NCI-H226 (cell line): Measurements from ENCODE around the gene CDC42EP1.

Experiments
- DNase-seq: peaks from one replicate; pipeline ENCODE4 v3.0.0-alpha.2; 2015

CDC42EP1 gene

DNA sequence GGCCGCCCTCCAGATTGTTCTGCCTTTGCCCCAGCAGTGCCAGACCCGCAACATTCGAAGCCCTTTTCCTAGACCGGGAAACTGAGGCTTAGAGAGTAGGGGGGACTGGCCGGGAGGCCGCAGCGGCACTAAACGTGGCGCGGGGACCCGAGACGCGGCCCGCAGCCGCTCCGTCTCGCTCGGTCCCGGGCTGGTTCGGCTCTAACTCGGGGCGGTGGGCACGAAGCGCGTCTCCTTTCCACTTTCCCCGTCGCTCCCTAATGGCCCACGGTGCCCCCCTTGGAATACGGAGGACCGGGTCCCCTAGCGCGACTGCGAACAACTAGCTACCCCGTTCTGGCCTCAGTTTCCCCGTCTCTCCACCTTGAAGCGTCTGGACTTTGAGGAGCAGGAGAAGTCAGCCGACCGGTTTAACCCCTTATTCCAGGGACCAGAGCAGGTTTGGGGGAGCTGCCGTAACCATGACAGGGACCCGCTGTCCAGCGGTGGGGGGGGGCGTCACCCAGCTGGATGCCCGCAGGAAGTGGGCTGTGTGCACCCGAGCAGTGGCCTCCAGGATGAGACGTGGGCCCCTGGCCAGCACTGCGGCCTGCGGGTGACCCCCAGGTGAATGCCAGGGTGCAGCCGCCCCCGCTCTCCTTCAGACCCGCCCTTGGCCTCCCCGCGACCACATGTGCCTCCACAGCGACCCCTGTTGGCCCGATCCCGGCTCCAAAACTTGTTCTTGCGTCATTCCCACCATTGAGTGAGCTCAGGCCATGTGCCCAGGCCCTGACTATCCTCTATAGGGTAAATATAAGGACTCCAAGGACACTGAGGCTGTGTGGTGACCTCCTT is 1.1 kb downstream of the CDC42EP1 start:
- peak; percentile 67 for DNase-seq

- DNase-seq = no peak
Observed at GRCh38 chr22:37562049-37562875, 2.0 kb downstream of the CDC42EP1 start.

DNA sequence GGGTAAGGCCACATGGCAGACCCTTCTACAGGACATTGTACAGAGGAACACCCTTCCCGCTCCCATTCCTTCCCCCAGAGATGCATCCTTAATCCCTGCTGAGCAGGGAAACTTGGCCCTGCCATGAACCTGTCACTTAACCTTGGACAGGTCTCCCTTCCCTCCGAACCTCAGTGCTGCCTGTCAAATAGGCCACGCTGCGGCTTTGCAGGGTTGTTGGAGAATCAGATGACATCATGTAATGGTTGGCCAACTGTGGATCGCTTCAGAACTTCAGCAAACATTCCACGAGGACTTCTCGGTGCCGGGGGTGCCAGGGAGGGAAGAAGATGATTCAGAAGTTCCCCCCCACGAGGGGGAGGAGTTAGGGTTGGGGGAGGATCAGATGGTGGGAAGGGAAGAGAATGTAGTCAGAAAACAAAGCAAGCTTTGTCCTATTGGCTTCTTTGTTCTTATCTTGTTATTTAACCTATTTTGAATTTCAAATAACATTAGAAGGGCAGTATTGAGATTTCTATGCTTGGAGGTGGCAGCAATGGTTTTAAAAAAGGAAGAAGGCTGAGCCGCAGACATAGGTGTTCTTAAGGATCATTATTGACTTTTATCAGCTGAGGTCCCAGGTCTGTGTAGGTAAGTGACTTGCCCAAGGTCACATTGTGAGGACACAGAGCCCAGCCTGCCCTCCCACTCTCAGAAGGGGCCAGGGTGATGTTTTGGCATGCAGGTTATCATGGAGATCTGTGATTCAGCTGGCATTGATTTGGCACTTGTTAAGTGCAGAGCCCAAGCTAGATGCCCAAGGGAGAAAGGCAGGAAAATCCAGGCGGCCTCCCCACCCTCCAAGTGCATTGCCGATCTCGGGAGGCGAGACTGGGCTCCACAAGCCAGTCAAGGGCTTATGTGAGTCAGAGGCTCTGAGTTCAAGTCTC is 3.1 kb downstream of the CDC42EP1 start:
- peak; percentile 90 for DNase-seq

- peak; percentile 59 for DNase-seq
Observed at GRCh38 chr22:37564111-37564711, 3.9 kb downstream of the CDC42EP1 start.

DNA sequence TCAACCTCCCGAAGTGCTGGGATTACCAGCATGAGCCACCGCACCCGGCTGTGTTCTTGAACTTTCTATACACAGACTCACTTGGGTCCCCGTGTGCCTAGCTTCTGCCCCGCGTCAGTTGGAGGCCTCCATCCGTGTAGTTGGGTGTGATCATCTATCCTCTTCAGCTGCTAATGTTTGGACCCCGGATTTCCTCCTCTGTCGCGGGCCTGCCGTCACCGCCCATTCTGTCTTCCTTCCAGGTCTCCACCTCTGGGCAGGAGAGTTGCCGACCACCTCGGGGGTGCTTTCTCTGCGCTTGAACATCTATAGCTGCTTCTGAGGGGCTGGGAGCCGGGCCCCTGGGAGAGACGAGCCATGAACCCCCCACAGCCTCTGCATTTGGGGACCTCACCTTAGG is 5.5 kb downstream of the CDC42EP1 start:
- no peak for DNase-seq

DNA sequence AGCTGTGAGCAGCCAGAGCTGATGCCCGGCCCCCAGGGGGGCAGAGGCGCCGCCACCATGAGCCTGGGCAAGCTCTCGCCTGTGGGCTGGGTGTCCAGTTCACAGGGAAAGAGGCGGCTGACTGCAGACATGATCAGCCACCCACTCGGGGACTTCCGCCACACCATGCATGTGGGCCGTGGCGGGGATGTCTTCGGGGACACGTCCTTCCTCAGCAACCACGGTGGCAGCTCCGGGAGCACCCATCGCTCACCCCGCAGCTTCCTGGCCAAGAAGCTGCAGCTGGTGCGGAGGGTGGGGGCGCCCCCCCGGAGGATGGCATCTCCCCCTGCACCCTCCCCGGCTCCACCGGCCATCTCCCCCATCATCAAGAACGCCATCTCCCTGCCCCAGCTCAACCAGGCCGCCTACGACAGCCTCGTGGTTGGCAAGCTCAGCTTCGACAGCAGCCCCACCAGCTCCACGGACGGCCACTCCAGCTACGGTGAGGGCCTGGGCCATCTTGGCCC is 6.1 kb downstream of the CDC42EP1 start:
- no peak for DNase-seq

DNA sequence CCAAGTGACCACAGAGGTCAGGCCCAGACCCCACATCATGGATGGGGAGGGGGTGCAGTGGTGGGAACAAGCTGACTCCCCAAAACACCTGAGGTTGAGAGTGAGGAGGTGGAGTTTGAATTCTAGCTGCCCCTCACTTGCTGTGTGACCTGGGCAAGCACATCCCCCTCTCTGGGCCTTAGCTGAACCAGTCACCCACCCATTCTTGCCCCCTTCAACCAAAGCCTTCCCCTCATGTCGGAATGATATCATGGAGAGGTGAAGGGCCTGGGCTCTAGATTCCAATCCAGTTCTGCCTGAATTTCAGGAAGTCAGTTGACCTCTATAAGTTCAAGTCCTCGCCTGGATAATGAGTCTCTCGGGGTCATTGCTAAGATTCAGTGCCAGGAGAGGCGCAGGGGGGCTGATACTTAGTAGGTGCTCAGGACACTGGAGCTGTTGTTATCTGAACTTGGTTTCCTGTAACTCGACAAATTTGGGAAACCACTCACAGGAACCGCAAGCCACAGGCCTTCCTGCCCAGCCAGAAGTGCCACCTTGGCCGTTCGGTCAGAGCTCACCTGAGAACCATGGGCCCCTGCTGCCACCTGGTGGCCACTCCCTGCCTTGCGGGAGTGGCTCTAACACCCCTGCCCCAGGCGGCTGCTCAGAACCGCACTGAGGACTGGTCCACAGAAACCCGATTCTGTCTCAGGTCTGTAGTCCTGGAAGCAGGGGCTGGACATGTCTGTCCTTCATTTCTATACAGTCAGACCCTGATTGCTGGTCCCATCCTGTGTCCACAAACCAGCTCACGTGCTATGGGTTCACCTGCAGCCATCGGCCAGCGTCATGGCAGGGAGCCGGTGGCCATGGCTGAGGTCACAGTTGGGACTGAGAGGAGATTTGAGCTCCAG is 6.9 kb downstream of the CDC42EP1 start:
- DNase-seq = peak; percentile 25

DNA sequence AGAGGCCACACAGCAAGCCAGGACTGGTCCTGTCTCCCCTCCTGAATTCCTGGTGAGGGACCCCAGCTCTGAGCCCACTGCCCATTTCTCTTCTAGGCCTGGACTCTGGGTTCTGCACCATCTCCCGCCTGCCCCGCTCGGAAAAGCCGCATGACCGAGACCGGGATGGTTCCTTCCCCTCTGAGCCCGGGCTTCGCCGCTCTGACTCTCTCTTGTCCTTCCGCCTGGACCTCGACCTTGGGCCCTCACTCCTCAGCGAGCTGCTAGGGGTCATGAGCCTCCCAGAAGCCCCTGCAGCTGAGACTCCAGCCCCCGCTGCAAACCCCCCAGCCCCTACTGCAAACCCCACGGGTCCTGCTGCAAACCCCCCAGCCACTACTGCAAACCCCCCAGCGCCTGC is 7.7 kb downstream of the CDC42EP1 start:
- no peak for DNase-seq

DNA sequence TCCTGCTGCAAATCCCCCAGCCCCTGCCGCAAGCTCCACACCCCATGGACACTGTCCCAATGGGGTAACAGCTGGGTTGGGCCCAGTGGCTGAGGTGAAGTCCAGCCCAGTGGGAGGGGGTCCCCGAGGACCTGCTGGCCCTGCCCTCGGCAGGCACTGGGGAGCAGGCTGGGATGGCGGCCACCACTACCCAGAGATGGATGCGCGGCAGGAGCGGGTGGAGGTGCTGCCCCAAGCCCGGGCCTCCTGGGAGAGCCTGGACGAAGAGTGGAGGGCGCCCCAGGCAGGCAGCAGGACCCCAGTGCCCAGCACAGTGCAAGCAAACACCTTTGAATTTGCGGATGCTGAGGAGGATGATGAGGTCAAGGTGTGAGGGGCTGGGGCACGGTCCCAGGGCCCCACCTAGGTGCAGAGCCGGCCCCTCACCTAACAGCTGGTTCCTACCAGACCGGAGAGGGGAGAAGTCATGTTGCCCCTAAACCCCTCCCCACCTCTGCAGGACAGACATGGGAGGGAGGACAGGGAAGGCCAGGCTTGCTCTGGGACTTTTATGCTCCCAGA is 8.2 kb downstream of the CDC42EP1 start:
- DNase-seq = no peak

DNA sequence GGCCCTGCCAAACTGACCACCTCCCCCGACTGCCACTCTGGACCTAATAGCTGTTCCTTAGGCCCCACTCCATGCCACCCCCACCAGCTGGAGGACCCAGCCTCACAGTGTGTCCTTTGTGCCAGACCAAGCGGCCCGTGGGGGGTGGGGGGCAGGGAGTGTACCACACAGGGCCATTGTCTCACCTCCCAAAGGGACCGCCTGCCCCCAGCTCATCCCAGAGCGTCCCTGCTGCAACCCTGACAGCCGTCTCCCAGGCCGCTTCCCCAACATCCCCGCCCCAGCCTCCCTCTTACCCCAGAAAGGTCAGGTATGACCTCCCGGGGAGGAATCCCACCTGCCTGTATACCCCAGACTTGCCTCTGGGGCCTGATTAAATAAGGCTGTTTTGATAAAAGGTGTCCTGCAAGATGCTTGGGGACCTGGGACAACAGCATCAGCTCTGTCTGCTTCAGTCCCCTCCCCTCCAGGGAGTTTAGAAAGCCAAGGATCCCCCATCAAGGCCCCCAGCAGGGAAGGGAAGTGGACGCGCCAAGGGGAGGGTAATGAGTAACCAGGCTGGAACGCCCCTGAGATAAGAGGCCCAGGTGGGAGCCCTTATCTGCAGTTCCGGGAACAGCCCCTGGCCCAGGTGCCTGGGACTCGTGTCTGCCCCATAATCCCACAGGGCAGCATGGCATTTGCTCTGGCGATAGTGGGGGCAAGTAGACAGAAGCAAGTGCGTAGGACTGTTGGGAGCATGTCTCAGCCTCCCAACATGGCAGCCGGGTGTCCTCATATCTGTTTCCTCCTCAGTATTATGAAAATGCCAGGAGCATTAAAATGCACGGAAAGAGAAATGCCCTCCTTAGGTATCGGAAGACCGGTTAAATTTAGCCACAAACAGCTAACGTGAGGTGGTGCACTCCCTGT is 9.0 kb downstream of the CDC42EP1 start:
- DNase-seq = peak; percentile 41

GRCh38 chr22:37569921-37570660 is 9.8 kb downstream of the CDC42EP1 start:
- no peak for DNase-seq

GRCh38 chr22:37570661-37570976 is 10.3 kb downstream of the CDC42EP1 start:
- no peak for DNase-seq

DNA sequence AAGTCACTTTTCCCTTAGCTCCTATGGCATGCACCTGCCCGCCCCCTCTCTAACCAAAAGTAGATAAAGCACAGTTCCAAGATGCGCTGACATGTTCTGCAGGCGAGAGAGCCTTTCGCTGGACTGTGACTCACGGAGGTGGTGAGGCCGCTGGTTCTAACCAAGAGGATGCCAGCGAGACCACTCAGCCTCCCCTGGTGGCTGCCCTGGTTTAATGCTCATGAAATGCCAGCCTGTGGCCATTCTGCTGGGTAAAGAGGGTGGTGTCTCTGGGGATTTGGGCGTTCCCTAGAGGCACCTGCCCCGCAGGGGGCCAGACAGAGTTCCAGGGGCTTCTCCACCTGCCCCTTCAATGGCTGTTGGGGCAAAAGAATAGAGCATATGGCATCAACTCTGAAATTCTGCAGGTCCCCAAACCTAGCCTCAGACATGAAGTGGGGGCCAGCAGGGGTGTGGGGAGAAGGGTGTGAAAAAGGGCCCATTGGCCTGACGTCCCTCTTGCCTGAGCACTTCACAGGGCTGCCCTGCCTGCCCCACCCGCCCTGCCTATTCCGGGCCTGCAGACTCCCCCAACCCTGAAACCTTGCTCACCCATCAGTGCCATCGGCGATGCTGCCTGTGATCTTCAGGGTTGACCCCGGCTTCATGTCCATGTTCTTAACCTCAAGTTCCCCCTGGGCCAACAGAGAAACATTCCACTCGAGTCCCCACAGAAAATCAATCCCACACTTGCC is 11.1 kb downstream of the CDC42EP1 start:
- peak; percentile 24 for DNase-seq

DNA sequence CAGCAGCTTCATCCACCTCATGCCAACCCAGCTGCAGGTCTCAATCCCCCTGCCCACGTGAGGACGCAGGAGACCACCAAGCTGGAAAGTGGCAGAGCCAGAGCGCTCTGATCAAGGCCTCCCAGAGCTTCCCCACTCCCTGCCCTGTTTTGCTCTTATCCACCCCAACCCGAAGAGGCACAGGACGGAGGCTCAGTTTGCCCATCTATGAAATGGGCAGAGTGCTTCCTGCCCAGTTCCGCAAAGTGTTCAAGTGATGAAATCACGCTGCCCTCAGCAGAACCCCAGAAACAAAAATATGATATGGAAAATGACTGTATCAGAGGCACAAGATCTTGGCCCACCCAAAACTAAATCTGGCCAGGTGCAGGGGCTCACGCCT is 11.7 kb downstream of the CDC42EP1 start:
- no peak for DNase-seq

- DNase-seq = no peak
Observed at GRCh38 chr22:37575490-37576003, 15.3 kb downstream of the CDC42EP1 start.

- no peak for DNase-seq
Observed at GRCh38 chr22:37578002-37578401, 17.7 kb downstream of the CDC42EP1 start.

- DNase-seq = peak; percentile 20
Observed at GRCh38 chr22:37581504-37581903, 21.2 kb downstream of the CDC42EP1 start.

DNA sequence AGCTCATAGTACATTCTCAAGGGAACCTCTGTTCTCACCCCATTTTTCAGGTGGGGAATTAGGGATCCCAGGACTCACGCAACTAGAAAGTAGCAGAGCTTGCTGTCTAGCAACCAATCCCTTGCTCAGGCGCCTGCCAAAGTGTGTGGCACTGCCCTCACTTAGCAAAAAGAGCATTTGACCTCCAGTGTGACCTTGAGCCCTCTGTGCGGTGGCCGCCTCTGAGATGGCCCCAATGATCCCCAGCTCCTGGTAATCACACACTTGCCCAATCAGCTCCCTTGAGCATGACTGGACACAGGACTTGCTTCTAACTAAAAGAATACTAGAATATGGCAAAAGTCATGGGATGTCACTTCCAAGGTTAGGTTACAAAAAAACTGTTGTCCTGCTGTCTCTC is 22.2 kb downstream of the CDC42EP1 start:
- no peak for DNase-seq
